ENCODE results near the gene CEP128.

DNA sequence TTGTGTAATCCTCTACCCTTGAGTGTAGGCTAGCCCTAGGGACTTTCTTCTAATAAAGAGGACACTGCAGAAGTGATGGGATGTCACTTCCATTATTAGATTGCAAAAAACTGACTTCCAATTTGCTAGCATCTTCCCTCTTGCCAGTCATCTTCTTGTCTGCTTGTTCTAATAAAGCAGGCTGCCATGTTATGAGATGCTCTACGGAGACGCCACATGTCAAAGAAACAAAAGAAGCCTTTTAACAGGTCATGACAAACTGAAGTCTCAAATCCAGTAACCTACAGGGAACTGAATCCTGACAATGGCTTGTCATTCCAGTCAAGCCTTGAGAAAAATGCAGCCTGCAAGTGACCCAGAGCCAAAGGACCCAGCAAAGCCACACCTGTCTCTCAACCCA lies 76.0 kb downstream of the CEP128 start:
- TF ChIP-seq, protein P1, sequence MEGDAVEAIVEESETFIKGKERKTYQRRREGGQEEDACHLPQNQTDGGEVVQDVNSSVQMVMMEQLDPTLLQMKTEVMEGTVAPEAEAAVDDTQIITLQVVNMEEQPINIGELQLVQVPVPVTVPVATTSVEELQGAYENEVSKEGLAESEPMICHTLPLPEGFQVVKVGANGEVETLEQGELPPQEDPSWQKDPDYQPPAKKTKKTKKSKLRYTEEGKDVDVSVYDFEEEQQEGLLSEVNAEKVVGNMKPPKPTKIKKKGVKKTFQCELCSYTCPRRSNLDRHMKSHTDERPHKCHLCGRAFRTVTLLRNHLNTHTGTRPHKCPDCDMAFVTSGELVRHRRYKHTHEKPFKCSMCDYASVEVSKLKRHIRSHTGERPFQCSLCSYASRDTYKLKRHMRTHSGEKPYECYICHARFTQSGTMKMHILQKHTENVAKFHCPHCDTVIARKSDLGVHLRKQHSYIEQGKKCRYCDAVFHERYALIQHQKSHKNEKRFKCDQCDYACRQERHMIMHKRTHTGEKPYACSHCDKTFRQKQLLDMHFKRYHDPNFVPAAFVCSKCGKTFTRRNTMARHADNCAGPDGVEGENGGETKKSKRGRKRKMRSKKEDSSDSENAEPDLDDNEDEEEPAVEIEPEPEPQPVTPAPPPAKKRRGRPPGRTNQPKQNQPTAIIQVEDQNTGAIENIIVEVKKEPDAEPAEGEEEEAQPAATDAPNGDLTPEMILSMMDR (IDR thresholded peaks at IDR 0.05), result no peak
- TF ChIP-seq POLR2A (IDR thresholded peaks at IDR 0.05), result no peak
